DMS153 (cell line): ENCODE results near the gene RNASEH2C.
"Not testable (repeated sequence)": the region's sequence is repeated elsewhere in the genome, so short reads cannot be mapped to it uniquely, and the experiment has no call there.

ENCODE experiments used
- DNase-seq: peaks from one replicate; lab custom pipeline; 2025; lab: John Stamatoyannopoulos, UW

RNASEH2C gene

GRCh38 chr11:65716774-65717405 is 3.7 kb downstream of the RNASEH2C start:
- DNase-seq: no peak

GRCh38 chr11:65716302-65716701 is 4.3 kb downstream of the RNASEH2C start:
- no peak for DNase-seq

- no peak for DNase-seq
These were observed 6.2 kb downstream of the RNASEH2C start for GRCh38 chr11:65714433-65714832.

- DNase-seq: no peak
These were observed 7.2 kb downstream of the RNASEH2C start for GRCh38 chr11:65713212-65713969.

GRCh38 chr11:65712633-65713076 is 7.9 kb downstream of the RNASEH2C start:
- DNase-seq: no peak

- DNase-seq: peak; percentile 96
These were observed 8.6 kb downstream of the RNASEH2C start, which contains the start of gene KAT5 for GRCh38 chr11:65711785-65712632. Gene KAT5 (plus strand): TSS chr11:65712252. CDS start chr11:65712268, 16 bp downstream.

GRCh38 chr11:65710421-65710820 is 10.2 kb downstream of the RNASEH2C start:
- no peak for DNase-seq

- DNase-seq: no peak
These were observed 10.9 kb downstream of the RNASEH2C start for GRCh38 chr11:65709661-65710060.

- no peak for DNase-seq
These were observed 12.1 kb downstream of the RNASEH2C start for GRCh38 chr11:65708451-65708850.

- not testable (repeated sequence) for DNase-seq
These were observed 13.6 kb downstream of the RNASEH2C start for GRCh38 chr11:65707002-65707401.

- DNase-seq: not testable (repeated sequence)
These were observed 14.3 kb downstream of the RNASEH2C start for GRCh38 chr11:65706303-65706763.

GRCh38 chr11:65703846-65704245 is 16.8 kb downstream of the RNASEH2C start:
- no peak for DNase-seq

GRCh38 chr11:65701686-65702085 is 18.9 kb downstream of the RNASEH2C start:
- no peak for DNase-seq

- DNase-seq: no peak
These were observed 20.2 kb downstream of the RNASEH2C start for GRCh38 chr11:65700399-65700798.

GRCh38 chr11:65699306-65699705 is 21.3 kb downstream of the RNASEH2C start:
- DNase-seq: no peak

- DNase-seq: no peak
These were observed 22.4 kb downstream of the RNASEH2C start for GRCh38 chr11:65698205-65698604.

GRCh38 chr11:65696802-65697552 is 23.6 kb downstream of the RNASEH2C start:
- no peak for DNase-seq

- DNase-seq: peak; percentile 92
These were observed 24.9 kb downstream of the RNASEH2C start for GRCh38 chr11:65695459-65696241.

- DNase-seq: no peak
These were observed 28.2 kb downstream of the RNASEH2C start for GRCh38 chr11:65692367-65692766.

GRCh38 chr11:65691847-65692246 is 28.8 kb downstream of the RNASEH2C start:
- not testable (repeated sequence) for DNase-seq

- no peak for DNase-seq
These were observed 34.6 kb downstream of the RNASEH2C start for GRCh38 chr11:65685981-65686380.
